ENCODE data around the gene CFL1. TPM values are rescaled to one million over a fixed set of nuclear protein-coding genes. Genes with fewer than 3 reads are reported as not detected.
A peak's percentile ranks its signal among the peaks of the same experiment; 100 is the strongest.

CFL1 gene
- total and polyA plus RNA-seq, 10 of the 15 experiments (the other 5 are each of a cell fraction or from before 2014, with no cell fraction given) = 164 to 2,994 (median 1,500) TPM

DNA sequence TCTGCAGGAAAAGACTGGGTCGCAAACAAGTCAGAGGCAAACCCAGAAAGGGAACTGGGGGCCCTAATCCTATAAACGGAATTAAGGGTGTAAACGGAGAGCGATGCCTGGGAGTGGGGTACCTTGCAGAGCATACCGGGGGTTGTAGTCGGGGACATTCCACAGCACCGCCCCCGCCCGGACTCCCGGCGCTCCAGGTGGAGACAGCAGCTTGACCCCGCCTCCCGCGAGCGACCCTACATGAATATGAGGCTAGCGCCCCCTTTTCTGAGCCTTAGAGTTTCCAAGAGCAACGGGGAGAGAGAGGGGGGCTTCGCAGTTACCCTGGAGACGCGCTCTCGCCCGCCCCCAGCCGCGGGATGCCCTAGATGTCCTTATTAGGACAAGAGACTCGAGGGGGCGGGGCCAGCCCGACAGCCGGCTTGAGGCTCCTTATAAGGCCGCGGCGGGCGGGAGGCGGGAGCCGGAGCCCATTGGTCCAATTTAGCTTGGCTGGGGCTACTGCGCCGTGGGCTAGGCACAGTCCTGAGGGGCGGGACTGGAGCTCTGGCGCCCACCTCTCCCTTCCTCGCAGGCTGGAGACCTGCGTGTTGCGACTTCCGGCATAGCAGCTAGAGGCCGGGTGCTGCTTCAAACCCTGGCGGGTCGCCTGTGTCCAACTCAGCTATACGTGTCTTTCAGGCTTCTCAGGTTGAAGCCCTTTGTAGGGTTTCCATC lies 1.3 kb upstream of the CFL1 start (continued):
- TF ChIP-seq ZNF207 (IDR thresholded peaks at IDR 0.05; ENCODE audit: borderline replicate concordance) (peak; percentile 7; the same call in 1 of the 2 replicates), CREB1 (IDR thresholded peaks at IDR 0.05; ENCODE audit: low read depth) (no peak), NR2F1 (conservative IDR thresholded peaks at IDR 0.05) (0 out of 2 replicates have a peak, but pooled peaks have one; percentile 8), ZBED1 (IDR thresholded peaks at IDR 0.05; ENCODE audit: borderline replicate concordance) (0 out of 2 replicates have a peak, but pooled peaks have one; percentile 35), CEBPZ (IDR thresholded peaks at IDR 0.05; ENCODE audit: low read depth, low read length) (no peak), BHLHE40 (IDR thresholded peaks at IDR 0.05; ENCODE audit: borderline replicate concordance in 1 of 2, low read depth in 2 of 2, low read length in 1 of 2) (0 out of 4 replicates have a peak, but pooled peaks of 1 of the 2 experiments have one; percentile 3), ETV6 (conservative IDR thresholded peaks at IDR 0.05 in 1 of 2, IDR thresholded peaks at IDR 0.05 in 1 of 2; ENCODE audit: borderline replicate concordance in 1 of 2, low read depth in 1 of 2) (no peak), NRF1 (conservative IDR thresholded peaks at IDR 0.05; ENCODE audit: low read depth, low read length) (no peak), SMARCA5 (IDR thresholded peaks at IDR 0.05) (no peak), POLR2AphosphoS5 (IDR thresholded peaks at IDR 0.05; ENCODE audit: low read length) (peak; percentile 99), YY1 (IDR thresholded peaks at IDR 0.05; ENCODE audit: low read depth, low read length) (no peak), RBBP5 (conservative IDR thresholded peaks at IDR 0.05) (no peak), TARDBP (IDR thresholded peaks at IDR 0.05; ENCODE audit: borderline replicate concordance) (0 out of 2 replicates have a peak, but pooled peaks have one; percentile 65), EGR1 (IDR thresholded peaks at IDR 0.05; ENCODE audit: borderline replicate concordance in 1 of 2, low read depth in 2 of 2, low read length in 2 of 2) (peak in 1 of 2 experiments; percentile 92; a peak in 2 of 3 replicates)
- TF ChIP-seq, protein P1, sequence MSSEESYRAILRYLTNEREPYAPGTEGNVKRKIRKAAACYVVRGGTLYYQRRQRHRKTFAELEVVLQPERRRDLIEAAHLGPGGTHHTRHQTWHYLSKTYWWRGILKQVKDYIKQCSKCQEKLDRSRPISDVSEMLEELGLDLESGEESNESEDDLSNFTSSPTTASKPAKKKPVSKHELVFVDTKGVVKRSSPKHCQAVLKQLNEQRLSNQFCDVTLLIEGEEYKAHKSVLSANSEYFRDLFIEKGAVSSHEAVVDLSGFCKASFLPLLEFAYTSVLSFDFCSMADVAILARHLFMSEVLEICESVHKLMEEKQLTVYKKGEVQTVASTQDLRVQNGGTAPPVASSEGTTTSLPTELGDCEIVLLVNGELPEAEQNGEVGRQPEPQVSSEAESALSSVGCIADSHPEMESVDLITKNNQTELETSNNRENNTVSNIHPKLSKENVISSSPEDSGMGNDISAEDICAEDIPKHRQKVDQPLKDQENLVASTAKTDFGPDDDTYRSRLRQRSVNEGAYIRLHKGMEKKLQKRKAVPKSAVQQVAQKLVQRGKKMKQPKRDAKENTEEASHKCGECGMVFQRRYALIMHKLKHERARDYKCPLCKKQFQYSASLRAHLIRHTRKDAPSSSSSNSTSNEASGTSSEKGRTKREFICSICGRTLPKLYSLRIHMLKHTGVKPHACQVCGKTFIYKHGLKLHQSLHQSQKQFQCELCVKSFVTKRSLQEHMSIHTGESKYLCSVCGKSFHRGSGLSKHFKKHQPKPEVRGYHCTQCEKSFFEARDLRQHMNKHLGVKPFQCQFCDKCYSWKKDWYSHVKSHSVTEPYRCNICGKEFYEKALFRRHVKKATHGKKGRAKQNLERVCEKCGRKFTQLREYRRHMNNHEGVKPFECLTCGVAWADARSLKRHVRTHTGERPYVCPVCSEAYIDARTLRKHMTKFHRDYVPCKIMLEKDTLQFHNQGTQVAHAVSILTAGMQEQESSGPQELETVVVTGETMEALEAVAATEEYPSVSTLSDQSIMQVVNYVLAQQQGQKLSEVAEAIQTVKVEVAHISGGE (CRISPR knock-in tag; IDR thresholded peaks at IDR 0.05) = no peak
- TF ChIP-seq, protein P2, sequence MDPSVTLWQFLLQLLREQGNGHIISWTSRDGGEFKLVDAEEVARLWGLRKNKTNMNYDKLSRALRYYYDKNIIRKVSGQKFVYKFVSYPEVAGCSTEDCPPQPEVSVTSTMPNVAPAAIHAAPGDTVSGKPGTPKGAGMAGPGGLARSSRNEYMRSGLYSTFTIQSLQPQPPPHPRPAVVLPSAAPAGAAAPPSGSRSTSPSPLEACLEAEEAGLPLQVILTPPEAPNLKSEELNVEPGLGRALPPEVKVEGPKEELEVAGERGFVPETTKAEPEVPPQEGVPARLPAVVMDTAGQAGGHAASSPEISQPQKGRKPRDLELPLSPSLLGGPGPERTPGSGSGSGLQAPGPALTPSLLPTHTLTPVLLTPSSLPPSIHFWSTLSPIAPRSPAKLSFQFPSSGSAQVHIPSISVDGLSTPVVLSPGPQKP (IDR thresholded peaks at IDR 0.05; ENCODE audit: low read depth, low read length) = peak; percentile 74
- TF ChIP-seq, protein P3, sequence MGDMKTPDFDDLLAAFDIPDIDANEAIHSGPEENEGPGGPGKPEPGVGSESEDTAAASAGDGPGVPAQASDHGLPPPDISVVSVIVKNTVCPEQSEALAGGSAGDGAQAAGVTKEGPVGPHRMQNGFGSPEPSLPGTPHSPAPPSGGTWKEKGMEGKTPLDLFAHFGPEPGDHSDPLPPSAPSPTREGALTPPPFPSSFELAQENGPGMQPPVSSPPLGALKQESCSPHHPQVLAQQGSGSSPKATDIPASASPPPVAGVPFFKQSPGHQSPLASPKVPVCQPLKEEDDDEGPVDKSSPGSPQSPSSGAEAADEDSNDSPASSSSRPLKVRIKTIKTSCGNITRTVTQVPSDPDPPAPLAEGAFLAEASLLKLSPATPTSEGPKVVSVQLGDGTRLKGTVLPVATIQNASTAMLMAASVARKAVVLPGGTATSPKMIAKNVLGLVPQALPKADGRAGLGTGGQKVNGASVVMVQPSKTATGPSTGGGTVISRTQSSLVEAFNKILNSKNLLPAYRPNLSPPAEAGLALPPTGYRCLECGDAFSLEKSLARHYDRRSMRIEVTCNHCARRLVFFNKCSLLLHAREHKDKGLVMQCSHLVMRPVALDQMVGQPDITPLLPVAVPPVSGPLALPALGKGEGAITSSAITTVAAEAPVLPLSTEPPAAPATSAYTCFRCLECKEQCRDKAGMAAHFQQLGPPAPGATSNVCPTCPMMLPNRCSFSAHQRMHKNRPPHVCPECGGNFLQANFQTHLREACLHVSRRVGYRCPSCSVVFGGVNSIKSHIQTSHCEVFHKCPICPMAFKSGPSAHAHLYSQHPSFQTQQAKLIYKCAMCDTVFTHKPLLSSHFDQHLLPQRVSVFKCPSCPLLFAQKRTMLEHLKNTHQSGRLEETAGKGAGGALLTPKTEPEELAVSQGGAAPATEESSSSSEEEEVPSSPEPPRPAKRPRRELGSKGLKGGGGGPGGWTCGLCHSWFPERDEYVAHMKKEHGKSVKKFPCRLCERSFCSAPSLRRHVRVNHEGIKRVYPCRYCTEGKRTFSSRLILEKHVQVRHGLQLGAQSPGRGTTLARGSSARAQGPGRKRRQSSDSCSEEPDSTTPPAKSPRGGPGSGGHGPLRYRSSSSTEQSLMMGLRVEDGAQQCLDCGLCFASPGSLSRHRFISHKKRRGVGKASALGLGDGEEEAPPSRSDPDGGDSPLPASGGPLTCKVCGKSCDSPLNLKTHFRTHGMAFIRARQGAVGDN (IDR thresholded peaks at IDR 0.05) = no peak; the same call in 1 of the 2 replicates

Data from GM12878 (cell line).